Esophagus squamous epithelium (tissue), 5 donors: ENCODE measurements around the gene PAK1. TPM values are rescaled to one million over a fixed set of nuclear protein-coding genes. Genes with fewer than 3 reads are reported as not detected.

Experiments used
- DNase-seq: peaks from one replicate; lab custom pipeline; 2025; lab: John Stamatoyannopoulos, UW
- H3K27ac ChIP-seq, 4 donors: fragments of 200-600 bp; sonication (generic); one replicate each; pipeline ENCODE4 v1.5.1; 2016 to 2019; ENCODE audit warnings: mild to moderate bottlenecking in 1 of 4
- H3K27me3 ChIP-seq, 4 donors: fragments of 200-600 bp; sonication (generic); 1 replicate in 3 of 4; 2 replicates in 1 of 4; pipeline versions ENCODE4 v1.5.1 to v1.6.0; 2017 to 2021; ENCODE audit warnings: antibody characterized with exemption in 1 of 4
- H3K36me3 ChIP-seq, 3 donors: fragments of 200-600 bp; sonication (generic); one replicate each; pipeline ENCODE4 v1.5.1; 2016 to 2019
- H3K4me1 ChIP-seq, 3 donors: fragments of 200-600 bp; sonication (generic); one replicate each; pipeline ENCODE4 v1.5.1; 2017 to 2019
- H3K4me3 ChIP-seq, 4 donors: fragments of 200-600 bp; sonication (generic); 1 replicate in 3 of 4; 2 replicates in 1 of 4; pipeline ENCODE4 v1.5.1; 2016 to 2019; ENCODE audit warnings: mild to moderate bottlenecking in 2 of 4, moderate library complexity in 1 of 4
- H3K9me3 ChIP-seq, 3 donors: fragments of 200-600 bp; sonication (generic); one replicate each; pipeline ENCODE4 v1.5.1; 2016 to 2019
- CTCF ChIP-seq, 6 experiments: fragments of 450-650 bp in 4 of 6; fragments of 200-600 bp in 2 of 6; sonication (generic) in 2 of 6; IDR thresholded peaks; one replicate each; pipeline ENCODE4 v1.5.1; 2016 to 2019; ENCODE audit warnings: antibody characterized with exemption in 6 of 6, mild to moderate bottlenecking in 4 of 6, moderate library complexity in 4 of 6
- POLR2A ChIP-seq, 4 donors: fragments of 450-650 bp; IDR thresholded peaks; one replicate each; pipeline ENCODE4 v1.6.1; 2017; ENCODE audit warnings: antibody characterized with exemption in 4 of 4, mild to moderate bottlenecking in 4 of 4, moderate library complexity in 3 of 4
- WGBS, 2 donors: methylation state at CpG; one replicate each; pipeline ENCODE4 v1.1.5; 2018; 5-methylcytosine and 5-hydroxymethylcytosine counted together
- intact Hi-C: fragments of 100-400 bp; cut with DNase I; formaldehyde crosslinking; loops from one replicate; pipeline ENCODE4 v1.15.0; 2022
- total RNA-seq, 4 donors: library from RNA; depleted of rRNA; stranded (reverse); fragments of >200 nt; gene quantifications; one replicate each; pipeline ENCODE4 v1.1.0, GENCODE V29; 2016
- donor health status: DM: yes; HTN: yes; CAD: no.

PAK1 gene
- total RNA-seq, 4 donors from 2014 or later: 17.4 to 41.6 (median 24.8) TPM

- WGBS, 2 donors: 70 to 76% methylated on average over 4 of the region's 4 CpGs
- no peak for TF ChIP-seq POLR2A (IDR thresholded peaks at IDR 0.05)
- no peak for DNase-seq
- no peaks in the 10 kb centered on the region for H3K36me3 ChIP-seq
- no peaks in the 10 kb centered on the region for H3K4me1 ChIP-seq
- intact Hi-C loops: no loop called here
- H3K9me3 ChIP-seq: no peaks in the 10 kb centered on the region
- H3K27ac ChIP-seq: no peak overlapping the region
- H3K27me3 ChIP-seq: peaks cover 0 to 14% (median 0%) of the 10 kb centered on the region in 4 donors
- no peak overlapping the region for H3K4me3 ChIP-seq
These were observed 184.2 kb downstream of the PAK1 start for GRCh38 chr11:77289737-77290136.

GRCh38 chr11:77287615-77288273, 186.2 kb downstream of the PAK1 start:
- no peak overlapping the region for H3K4me3 ChIP-seq
- TF ChIP-seq POLR2A (IDR thresholded peaks at IDR 0.05): no peak
- no peak for TF ChIP-seq CTCF (IDR thresholded peaks at IDR 0.05)
- H3K27ac ChIP-seq: no peak overlapping the region
- intact Hi-C loops: no loop called here
- WGBS, 2 donors: 32 to 37% methylated on average over 4 of the region's 5 CpGs
- no peaks in the 10 kb centered on the region for H3K9me3 ChIP-seq
- H3K4me1 ChIP-seq: no peaks in the 10 kb centered on the region
- H3K36me3 ChIP-seq: no peaks in the 10 kb centered on the region
- DNase-seq: no peak
- peaks cover 0 to 14% (median 0%) of the 10 kb centered on the region in 4 donors for H3K27me3 ChIP-seq

GRCh38 chr11:77287136-77287535, 186.8 kb downstream of the PAK1 start:
- H3K9me3 ChIP-seq: no peaks in the 10 kb centered on the region
- H3K4me3 ChIP-seq: no peak overlapping the region
- no peak overlapping the region for H3K27ac ChIP-seq
- no peaks in the 10 kb centered on the region for H3K36me3 ChIP-seq
- H3K27me3 ChIP-seq: peaks cover 0 to 14% (median 0%) of the 10 kb centered on the region in 4 donors
- no peaks in the 10 kb centered on the region for H3K4me1 ChIP-seq
- DNase-seq: no peak
- TF ChIP-seq POLR2A (IDR thresholded peaks at IDR 0.05): no peak
- TF ChIP-seq CTCF (IDR thresholded peaks at IDR 0.05): no peak
- 80 to 88% methylated on average over 3 of the region's 3 CpGs for WGBS, 2 donors
- intact Hi-C loops: no loop called here

GRCh38 chr11:77284476-77285468, 189.1 kb downstream of the PAK1 start:
- intact Hi-C loops: no loop called here
- no peak for TF ChIP-seq CTCF (IDR thresholded peaks at IDR 0.05)
- TF ChIP-seq POLR2A (IDR thresholded peaks at IDR 0.05): no peak
- H3K4me3 ChIP-seq: no peak overlapping the region
- no peaks in the 10 kb centered on the region for H3K9me3 ChIP-seq
- no peak for DNase-seq
- peaks cover 0 to 14% (median 0%) of the 10 kb centered on the region in 4 donors for H3K27me3 ChIP-seq
- no peaks in the 10 kb centered on the region for H3K4me1 ChIP-seq
- no peaks in the 10 kb centered on the region for H3K36me3 ChIP-seq
- no peak overlapping the region for H3K27ac ChIP-seq
- 79% methylated on average over 6 of the region's 6 CpGs for WGBS, 2 donors

- Histone ChIP-seq H3K27me3 (peaks cover 0 to 4% (median 0%) of the 10 kb centered on the region in 4 donors), H3K27ac (no peak overlapping the region), H3K9me3 (no peaks in the 10 kb centered on the region), H3K36me3 (no peaks in the 10 kb centered on the region), H3K4me1 (no peaks in the 10 kb centered on the region), H3K4me3 (no peak overlapping the region)
- 54 to 65% methylated on average over 3 of the region's 3 CpGs for WGBS, 2 donors
- no peak for DNase-seq
- intact Hi-C loops: no loop called here
- TF ChIP-seq POLR2A (IDR thresholded peaks at IDR 0.05) (no peak), CTCF (IDR thresholded peaks at IDR 0.05) (no peak)
These were observed 190.8 kb downstream of the PAK1 start for GRCh38 chr11:77283101-77283500.
